ENCODE measurements around the gene ZNF654. TPM values are rescaled to one million over a fixed set of nuclear protein-coding genes. Genes with fewer than 3 reads are reported as not detected.

Gene ZNF654
- total and polyA plus RNA-seq, 2 experiments from 2014 or later: 14.3 to 15.8 TPM

DNA sequence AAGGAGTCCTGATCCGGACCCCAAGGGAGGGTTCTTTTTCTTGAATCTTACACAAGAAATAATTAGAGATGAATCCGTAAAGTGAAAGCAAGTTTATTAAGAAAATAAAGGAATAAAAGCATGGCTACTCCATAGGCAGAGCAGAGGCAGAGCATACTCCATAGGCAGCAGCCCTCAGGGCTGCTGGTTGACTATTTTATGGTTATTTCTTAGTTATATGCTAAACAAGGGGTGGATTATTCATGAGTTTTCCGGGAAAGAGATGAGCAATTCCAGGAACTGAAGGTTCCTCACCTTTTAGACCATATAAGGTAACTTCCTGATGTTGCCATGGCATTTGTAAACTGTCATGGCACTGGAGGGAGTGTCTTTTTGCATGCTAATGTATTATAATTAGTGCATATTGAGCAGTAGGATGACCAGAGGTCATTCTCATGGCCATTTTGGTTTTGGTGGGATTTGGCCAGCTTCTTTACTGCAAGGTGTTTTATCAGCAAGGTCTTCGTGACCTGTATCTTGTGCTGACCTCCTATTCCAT lies 132.9 kb downstream of the ZNF654 start:
- Histone ChIP-seq H2AFZ (no peak overlapping the region), H3K4me2 (ENCODE audit: unreplicated experiment) (no peak overlapping the region), H3K27ac (no peak overlapping the region), H4K20me1 (ENCODE audit: insufficient read depth) (no peaks in the 10 kb centered on the region), H3K4me3 (no peak overlapping the region), H3K36me3 (ENCODE audit: low read depth) (no peaks in the 10 kb centered on the region), H3K9me3 (ENCODE audit: low read depth) (no peaks in the 10 kb centered on the region), H3K9ac (no peak overlapping the region), H3F3A (ENCODE audit: insufficient read depth) (no peaks in the 10 kb centered on the region), H3K4me1 (ENCODE audit: insufficient read depth) (no peaks in the 10 kb centered on the region), H3K79me2 (ENCODE audit: insufficient read depth) (no peaks in the 10 kb centered on the region), H3K27me3 (replicated peaks; ENCODE audit: insufficient read depth) (no peaks in the 10 kb centered on the region), H3K9me2 (ENCODE audit: insufficient read depth) (no peaks in the 10 kb centered on the region)
- in situ Hi-C loops (cut with MboI): no loop called here
- no peak for DNase-seq
- no peak for TF ChIP-seq EZH2 (IDR thresholded peaks at IDR 0.05; ENCODE audit: insufficient read depth, poor library complexity, severe bottlenecking)
- WGBS, 2 experiments (ENCODE audit: low coverage in 1 of 2, low lambda C conversion rate in 2 of 2, missing lambda C conversion rate in 2 of 2): 53 to 59% methylated on average over 4 of the region's 4 CpGs

- H3K36me3 ChIP-seq (ENCODE audit: low read depth): no peaks in the 10 kb centered on the region
- no peaks in the 10 kb centered on the region for H3K4me1 ChIP-seq (ENCODE audit: insufficient read depth)
- H3K27ac ChIP-seq: no peak overlapping the region
- no peaks in the 10 kb centered on the region for H3K27me3 ChIP-seq (replicated peaks; ENCODE audit: insufficient read depth)
- H4K20me1 ChIP-seq (ENCODE audit: insufficient read depth): no peaks in the 10 kb centered on the region
- H3K9me2 ChIP-seq (ENCODE audit: insufficient read depth): no peaks in the 10 kb centered on the region
- H3K4me3 ChIP-seq: no peak overlapping the region
- no peak overlapping the region for H3K9ac ChIP-seq
- no peak overlapping the region for H3K4me2 ChIP-seq (ENCODE audit: unreplicated experiment)
- 23 to 42% methylated on average over 3 of the region's 3 CpGs for WGBS, 2 experiments (ENCODE audit: low coverage in 1 of 2, low lambda C conversion rate in 2 of 2, missing lambda C conversion rate in 2 of 2)
- no peak for DNase-seq
- H3K9me3 ChIP-seq (ENCODE audit: low read depth): no peaks in the 10 kb centered on the region
- in situ Hi-C loops (cut with MboI): no loop called here
- no peaks in the 10 kb centered on the region for H3K79me2 ChIP-seq (ENCODE audit: insufficient read depth)
- no peak for TF ChIP-seq EZH2 (IDR thresholded peaks at IDR 0.05; ENCODE audit: insufficient read depth, poor library complexity, severe bottlenecking)
- no peak for TF ChIP-seq EZH2phosphoT487 (IDR thresholded peaks at IDR 0.05; ENCODE audit: insufficient read depth, low read depth)
- no peaks in the 10 kb centered on the region for H3F3A ChIP-seq (ENCODE audit: insufficient read depth)
- no peak overlapping the region for H2AFZ ChIP-seq
These were observed 133.6 kb downstream of the ZNF654 start for GRCh38 chr3:88192631-88193030.

Other genes starting within 250 kb of the ZNF654 start
- 51.1 and 54.9 TPM in 2 replicates for gene CGGBP1, start 250 bp upstream of the ZNF654 start, total RNA-seq (2014; rRNA removed; shearing (Covaris generic))
- 59.0 and 61.4 TPM in 2 replicates for gene CGGBP1, start 250 bp upstream of the ZNF654 start, polyA plus RNA-seq (2016; fragmentation: Nextera tagmentation; extraction: Ambion mirVana)
- gene C3orf38, start 90.7 kb downstream of the ZNF654 start, total RNA-seq (2014; rRNA removed; shearing (Covaris generic)): 21.6 and 26.8 TPM in 2 replicates
- 24.9 and 25.3 TPM in 2 replicates for gene C3orf38, start 90.7 kb downstream of the ZNF654 start, polyA plus RNA-seq (2016; fragmentation: Nextera tagmentation; extraction: Ambion mirVana)

Measured in GM23248 (cell line).